CMK (cell line): ENCODE results near the gene NELL1.

Experiments
- DNase-seq: peaks from one replicate; pipeline ENCODE4 v3.0.0-alpha.2; 2010; ENCODE audit warnings: low read depth

The NELL1 gene

DNA sequence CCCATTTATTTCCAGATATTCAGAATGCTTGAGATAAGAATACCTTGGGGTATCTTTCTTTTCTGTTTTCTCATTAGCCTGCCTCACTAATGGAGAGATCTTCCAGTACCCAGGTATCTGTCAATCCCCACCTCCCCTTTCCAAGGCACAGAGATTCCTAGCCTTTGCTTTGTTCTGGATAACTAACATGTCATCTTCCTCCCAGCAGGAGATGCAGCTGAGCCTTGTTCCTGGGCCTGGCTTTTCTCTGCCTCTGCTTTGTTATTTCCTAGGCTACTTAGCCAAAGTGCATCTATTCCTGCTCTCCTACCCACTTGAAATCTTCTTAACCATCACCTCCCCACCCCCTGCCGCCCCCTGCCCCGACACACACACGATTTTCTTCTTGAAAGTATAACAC lies 297.1 kb downstream of the NELL1 start:
- no peak for DNase-seq

DNA sequence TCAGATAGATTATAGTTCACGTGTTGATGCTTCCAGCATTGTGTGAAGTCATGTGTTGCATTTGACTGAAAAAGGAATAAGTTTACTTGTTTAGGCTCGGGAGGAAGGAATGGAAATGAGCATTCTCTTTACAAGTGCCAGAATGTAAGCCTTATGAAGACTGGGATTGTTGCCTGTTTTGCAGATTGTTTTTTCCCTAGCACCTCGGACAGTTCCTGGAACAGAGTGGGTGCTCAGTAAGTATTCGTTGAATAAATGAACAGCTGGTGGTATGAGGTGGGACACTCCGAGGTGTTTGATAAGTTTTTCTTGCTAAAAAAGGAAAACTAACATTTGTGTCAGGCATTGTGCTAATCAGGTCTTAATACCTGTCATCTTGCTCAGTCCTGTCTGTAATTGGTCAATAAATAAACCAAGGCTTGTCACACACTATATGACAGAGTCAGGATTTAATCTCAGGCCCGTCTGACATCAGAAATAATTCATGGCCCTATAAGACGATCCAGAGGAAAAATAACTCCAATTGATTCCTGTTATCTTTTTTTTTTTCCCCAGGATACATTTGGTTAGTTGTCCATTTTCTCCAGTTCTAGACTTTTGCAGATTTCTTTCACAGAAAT lies 304.7 kb downstream of the NELL1 start:
- no peak for DNase-seq

DNA sequence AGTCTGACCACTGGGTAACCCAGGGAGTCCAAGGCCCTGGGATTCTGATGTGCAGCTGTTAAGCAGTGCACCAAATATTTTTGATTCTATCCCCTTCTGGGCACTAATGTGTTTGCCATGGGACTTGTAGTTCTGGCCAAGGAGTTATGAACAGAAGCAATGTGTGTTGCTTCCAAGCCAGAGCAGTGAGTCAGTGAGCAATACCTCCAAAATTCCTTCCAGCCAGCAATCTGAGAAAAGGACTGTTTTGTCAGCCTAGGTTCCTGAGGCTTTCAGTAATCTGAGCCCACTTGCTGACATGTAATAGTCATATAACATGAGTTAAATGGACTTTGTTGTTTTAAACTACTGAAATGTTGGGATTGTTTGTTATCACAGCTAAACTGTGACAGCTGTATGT lies 311.4 kb downstream of the NELL1 start:
- no peak for DNase-seq

DNA sequence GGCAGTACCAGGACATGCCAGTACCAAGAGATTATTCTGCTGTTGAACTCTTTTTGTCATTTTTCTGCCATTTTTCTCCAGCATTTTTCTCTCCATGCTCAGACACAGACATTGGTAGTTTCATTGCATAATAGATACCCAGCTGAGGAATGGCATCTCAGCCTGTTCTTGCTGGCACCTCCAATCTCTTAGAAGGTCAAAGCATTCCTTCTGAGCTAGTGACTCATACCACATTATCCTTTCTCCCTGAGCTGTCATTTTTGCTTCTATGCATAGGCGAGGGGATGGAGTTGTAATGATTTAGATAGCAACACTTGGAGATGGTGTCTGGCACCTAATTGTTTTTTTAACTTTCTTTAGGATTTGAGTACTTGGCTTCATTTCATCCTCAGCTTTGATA lies 321.1 kb downstream of the NELL1 start:
- no peak for DNase-seq

GRCh38 chr11:20991471-20991870 lies 322.1 kb downstream of the NELL1 start:
- no peak for DNase-seq

GRCh38 chr11:21007297-21007696 lies 337.9 kb downstream of the NELL1 start:
- no peak for DNase-seq

DNA sequence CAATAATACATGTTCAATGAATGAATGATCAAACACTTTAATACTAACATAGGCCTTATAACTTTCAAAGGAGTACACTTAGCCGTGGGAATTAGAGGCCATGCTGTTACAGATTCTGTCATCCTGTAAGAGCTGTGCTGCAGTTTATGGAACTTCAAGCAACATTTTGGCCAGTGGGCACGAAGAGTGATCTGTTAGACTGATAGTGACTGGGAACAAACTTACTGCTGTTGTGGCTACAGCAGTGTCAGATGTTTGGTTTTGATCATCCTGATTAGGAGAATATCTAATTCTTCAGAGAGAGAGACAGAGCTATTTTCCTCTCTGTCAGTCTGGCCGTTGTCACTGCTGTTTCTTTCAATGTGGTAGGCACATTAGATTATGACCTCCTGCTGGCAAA lies 348.9 kb downstream of the NELL1 start:
- DNase-seq, result no peak

- DNase-seq, result no peak
Observed at GRCh38 chr11:21026685-21027084, 357.3 kb downstream of the NELL1 start.

DNA sequence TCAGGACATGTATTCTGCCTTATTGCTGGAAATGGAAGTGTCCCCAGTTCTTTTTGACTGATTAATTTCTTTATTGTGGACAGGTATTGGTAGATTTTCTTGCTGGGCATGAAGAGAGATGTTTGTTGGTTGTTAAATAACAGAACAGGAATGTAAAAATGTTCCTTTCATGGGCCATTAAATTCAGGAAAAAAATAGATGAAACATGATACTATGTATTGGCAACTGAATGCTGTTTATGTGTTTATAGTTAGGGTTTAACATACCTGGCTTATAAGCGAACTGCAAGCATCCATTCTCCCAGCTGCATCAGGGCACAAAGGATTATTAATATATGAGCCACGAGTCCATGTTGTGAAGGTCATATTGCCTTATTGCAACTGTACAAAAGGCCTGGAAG lies 368.5 kb downstream of the NELL1 start:
- no peak for DNase-seq

DNA sequence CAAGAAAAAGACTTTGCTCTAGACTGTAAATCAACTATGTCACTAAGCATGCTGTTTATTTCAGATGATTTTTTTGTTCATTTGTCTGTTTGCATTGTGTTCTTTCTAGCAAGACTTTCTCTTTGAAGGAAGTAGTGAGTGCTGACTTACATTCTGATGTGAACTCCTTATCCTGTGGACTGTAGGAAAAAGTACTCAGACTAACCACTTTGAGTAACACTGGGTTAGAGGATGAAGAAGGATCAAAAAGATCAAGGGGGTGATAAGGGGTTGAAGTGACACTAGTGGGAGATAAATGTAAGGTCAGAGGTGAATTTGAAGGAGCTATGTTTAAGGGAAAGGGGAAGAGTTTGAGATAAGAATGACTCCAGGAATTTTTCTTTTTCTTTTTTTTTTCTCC lies 369.4 kb downstream of the NELL1 start:
- DNase-seq, result no peak

- DNase-seq, result no peak
Observed at GRCh38 chr11:21040630-21041029, 371.2 kb downstream of the NELL1 start.

DNA sequence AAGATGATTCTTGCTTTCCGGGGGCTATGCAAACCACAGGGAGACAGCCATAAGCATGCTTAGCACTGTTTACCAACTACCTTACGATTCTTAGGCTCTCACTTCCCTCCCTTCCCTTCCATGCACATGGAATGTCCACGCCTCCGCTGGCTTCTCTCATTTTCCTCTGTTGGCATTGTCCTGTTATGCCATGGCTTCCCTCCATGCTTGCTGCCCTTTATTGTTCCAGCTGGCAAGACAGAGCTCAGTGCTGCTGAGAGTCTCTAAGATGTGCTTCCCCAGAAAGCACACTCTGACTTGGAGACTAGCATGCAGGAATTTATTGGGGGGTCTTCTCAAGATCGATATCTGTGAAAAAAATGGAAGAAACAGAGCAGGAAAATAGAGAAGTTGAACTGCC lies 379.2 kb downstream of the NELL1 start:
- no peak for DNase-seq

GRCh38 chr11:21053466-21053865 lies 384.1 kb downstream of the NELL1 start:
- DNase-seq, result no peak

DNA sequence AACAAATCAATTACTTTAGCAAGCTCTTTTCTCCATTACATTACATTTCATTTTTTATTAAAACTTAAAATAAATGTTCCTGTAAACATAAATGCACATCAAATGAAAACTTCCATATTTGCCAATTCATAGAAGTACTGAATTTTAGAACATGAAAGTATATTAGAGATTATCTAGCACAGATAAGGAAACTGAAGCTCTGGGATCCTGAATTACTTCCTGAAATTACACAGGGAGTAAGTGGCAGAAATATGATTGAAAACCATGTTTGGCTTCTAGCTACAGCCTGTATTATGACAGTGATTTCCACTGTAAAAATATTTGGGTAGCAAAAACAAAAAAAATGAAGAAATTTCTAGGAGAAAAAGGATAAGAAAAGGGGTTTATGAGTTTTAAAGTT lies 387.3 kb downstream of the NELL1 start:
- DNase-seq, result no peak

DNA sequence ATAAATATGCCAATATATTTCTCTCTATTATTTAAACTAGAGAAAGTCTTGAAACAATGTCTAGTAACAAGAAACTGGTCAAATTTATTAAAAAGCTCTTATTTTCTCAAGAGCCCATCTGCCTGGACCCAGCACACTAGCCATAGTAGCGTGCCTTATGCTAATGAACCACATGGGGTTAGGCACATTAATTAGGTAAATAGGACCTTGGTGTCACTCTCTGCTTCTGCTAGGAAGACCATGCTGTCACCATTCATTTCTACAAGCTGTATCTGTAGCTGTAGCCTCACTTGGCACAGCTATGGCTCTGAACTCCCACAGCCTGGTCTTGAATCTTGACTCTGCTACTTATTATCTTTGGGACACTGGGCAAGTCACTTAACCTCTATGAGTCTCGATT lies 390.5 kb downstream of the NELL1 start:
- DNase-seq, result no peak

DNA sequence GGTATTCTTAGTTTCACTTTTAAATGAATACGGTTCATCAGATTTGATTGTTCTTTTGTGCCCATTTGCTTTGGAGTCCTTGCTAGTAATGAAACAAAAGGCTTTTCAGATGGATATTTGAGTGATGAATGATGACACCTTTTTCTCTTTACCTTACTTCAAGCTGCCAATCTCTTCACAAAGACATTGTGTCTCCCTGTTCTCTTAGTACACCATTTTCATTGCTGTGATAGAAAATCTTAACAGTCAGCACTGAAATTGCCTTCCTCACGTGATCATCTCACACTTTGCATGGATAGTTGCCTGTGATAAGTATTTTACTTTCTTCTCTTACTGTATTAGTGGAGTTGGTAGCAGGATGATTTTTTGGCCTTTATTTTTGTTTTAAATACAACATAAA lies 396.6 kb downstream of the NELL1 start:
- no peak for DNase-seq

DNA sequence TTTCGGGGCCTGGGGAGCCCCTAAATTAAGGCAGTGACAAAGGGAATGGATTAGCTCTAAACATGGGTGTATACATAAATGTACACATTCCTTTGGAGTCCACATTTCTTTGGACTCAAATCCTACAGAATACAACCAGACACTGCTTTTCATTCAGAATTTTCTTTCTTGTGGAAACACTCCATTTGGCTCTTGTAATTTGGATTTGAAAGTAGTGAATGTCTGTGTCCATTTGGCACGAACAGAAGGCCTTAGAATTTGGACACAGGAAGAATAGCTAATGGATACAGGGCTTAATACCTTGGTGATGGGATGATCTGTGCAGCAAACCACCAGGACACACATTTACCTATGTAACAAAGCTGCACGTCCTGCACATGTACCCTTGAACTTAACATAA lies 399.5 kb downstream of the NELL1 start:
- DNase-seq, result no peak

- no peak for DNase-seq
Observed at GRCh38 chr11:21069909-21070308, 400.5 kb downstream of the NELL1 start.

- DNase-seq, result no peak
Observed at GRCh38 chr11:21072558-21072957, 403.2 kb downstream of the NELL1 start.

DNA sequence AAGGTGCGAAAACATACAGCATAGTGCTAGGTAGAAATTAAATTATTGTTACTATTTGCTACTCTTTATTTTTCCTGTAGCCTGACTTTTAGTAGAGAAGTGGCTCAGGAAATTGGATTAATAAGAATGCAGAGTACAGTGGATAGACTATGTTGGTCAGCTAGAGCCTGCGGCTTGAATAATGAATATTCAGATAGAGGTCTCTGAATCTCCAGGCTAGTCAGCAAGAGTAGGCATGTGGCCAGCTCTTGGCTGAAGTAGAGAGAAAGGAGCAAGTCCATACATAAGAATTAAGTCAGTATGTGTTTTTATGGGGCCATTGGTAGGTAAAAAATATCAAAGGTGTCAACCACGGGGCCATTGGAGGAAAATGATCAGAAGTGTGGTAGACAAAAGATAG lies 413.5 kb downstream of the NELL1 start:
- DNase-seq, result no peak

DNA sequence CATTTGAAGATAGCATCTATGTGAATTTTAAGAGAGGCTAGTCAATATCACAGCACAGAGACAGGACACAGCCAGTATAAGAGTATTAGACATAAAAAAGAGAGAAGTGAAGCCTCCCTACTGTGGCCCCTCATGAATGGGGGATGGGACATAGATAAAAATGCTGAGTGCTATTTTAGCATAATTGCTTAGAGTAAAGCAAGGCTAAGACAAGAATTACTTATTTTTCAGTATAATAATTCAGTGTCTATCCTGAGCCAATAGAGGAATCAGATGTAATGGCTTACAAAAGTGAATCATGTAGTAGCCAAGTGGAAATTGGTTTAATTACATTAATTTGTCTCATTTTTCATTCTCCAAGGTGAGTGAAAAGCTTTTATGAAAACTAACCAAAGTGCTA lies 419.5 kb downstream of the NELL1 start:
- no peak for DNase-seq

DNA sequence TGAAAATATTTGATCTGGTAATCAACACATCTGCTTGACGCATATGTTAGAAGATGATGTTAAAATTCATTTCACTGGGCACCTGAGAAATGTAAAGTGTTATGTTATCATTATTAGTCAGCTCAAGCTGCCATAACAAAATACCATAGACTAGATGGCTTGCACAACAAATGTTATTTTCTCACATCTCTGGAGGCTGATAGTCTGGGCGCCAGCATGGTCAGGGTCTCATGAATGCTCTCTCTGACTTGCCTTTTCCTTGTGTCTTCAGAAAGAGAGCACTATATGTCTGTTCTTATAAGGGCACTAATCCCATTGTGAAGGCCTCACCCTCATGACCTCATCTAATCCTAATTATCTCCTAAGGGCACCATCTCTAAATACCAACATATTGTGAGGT lies 435.3 kb downstream of the NELL1 start:
- DNase-seq, result no peak

GRCh38 chr11:21105196-21105917 lies 436.0 kb downstream of the NELL1 start:
- no peak for DNase-seq

GRCh38 chr11:21109341-21109740 lies 440.0 kb downstream of the NELL1 start:
- no peak for DNase-seq
